ENCODE data around the gene NUTM1. TPM values are rescaled to one million over a fixed set of nuclear protein-coding genes. Genes with fewer than 3 reads are reported as not detected.

The NUTM1 gene
- total and polyA plus RNA-seq, 2 of the 13 experiments (the other 11 are each of a cell fraction or from before 2014, with no cell fraction given): not detected

DNA sequence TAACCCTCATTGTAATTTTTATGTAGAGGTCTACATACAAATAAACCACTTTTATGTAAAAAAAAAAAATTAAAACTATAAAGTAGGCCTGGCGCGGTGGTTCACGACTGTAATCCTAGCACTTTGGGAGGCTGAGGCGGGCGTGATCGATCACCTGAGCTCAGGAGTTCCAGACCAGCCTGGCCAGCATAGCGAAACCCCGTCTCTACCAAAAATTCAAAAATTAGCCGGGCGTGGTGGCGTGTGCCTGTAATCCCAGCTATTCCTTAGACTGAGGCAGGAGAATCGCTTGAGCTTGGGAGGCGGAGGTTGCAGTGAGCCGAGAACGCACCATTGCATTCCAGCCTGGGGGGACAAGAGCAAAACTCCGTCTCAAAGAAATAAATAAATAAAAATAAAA lies 4.8 kb upstream of the NUTM1 start:
- Histone ChIP-seq H4K20me1 (ENCODE audit: insufficient read depth, low read length) (no peaks in the 10 kb centered on the region), H3K27me3 (ENCODE audit: control insufficient read depth in 1 of 2, insufficient read depth in 2 of 2, low read length in 2 of 2) (no peaks in the 10 kb centered on the region; a peak in 1 of 5 replicates), H3K4me2 (ENCODE audit: low read depth, low read length) (peak overlapping the region; percentile 93), H3K4me3 (replicated peaks in 1 of 3; ENCODE audit: insufficient read depth in 1 of 3, low read depth in 2 of 3, low read length in 3 of 3) (peak overlapping the region in 2 of 3 experiments; percentile 83; a peak in 4 of 6 replicates), H2AFZ (ENCODE audit: low read length) (no peak overlapping the region), H3K79me2 (ENCODE audit: insufficient read depth, low read length) (peaks cover 19% of the 10 kb centered on the region), H3K27ac (ENCODE audit: extremely low read length, insufficient read depth, low read length) (no peak overlapping the region), H3K9ac (ENCODE audit: insufficient read depth, low read depth, low read length) (peak overlapping the region; percentile 81; the same call in 1 of the 2 replicates), H3K9me3 (ENCODE audit: low read length) (no peaks in the 10 kb centered on the region), H3K4me1 (ENCODE audit: insufficient read depth, low read length) (peaks cover 48% of the 10 kb centered on the region), H3K36me3 (replicated peaks in 1 of 2; ENCODE audit: control insufficient read depth in 1 of 2, insufficient read depth in 2 of 2, low read length in 2 of 2) (peaks cover 0 to 3% of the 10 kb centered on the region in 2 experiments; a peak in 1 of 5 replicates)
- ATAC-seq (no peak), FAIRE-seq (no peak), DNase-seq (ENCODE audit: low spot score) (no peak)
- no TSS peak for BruUV-seq (replicated peaks)
- intact Hi-C loops (cut with micrococcal nuclease; ENCODE audit: unreplicated experiment) (loop anchor here (2.0 kb wide), 1 partner anchor 98 kb away; no protein-coding TSS in a partner anchor), in situ Hi-C loops (cut with HindIII; ENCODE audit: extremely low pct_ligation_motif_present, low pct_unique_long_range_greater_than_20kb) (no loop called here)
- TF ChIP-seq ZNF263 (CRISPR knock-in tag; IDR thresholded peaks at IDR 0.05): no peak
- peak; percentile 44; the same call in 1 of the 2 replicates for TF ChIP-seq ZBTB38 (CRISPR knock-in tag; IDR thresholded peaks at IDR 0.05)
- TF ChIP-seq, protein P1, sequence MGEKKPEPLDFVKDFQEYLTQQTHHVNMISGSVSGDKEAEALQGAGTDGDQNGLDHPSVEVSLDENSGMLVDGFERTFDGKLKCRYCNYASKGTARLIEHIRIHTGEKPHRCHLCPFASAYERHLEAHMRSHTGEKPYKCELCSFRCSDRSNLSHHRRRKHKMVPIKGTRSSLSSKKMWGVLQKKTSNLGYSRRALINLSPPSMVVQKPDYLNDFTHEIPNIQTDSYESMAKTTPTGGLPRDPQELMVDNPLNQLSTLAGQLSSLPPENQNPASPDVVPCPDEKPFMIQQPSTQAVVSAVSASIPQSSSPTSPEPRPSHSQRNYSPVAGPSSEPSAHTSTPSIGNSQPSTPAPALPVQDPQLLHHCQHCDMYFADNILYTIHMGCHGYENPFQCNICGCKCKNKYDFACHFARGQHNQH (CRISPR knock-in tag; IDR thresholded peaks at IDR 0.05): no peak
- TF ChIP-seq PRPF4 (IDR thresholded peaks at IDR 0.05; ENCODE audit: low read depth, low read length, poor library complexity, severe bottlenecking): peak; percentile 64
- no peak for TF ChIP-seq MLLT10 (CRISPR knock-in tag; IDR thresholded peaks at IDR 0.05)
- TF ChIP-seq TBP (CRISPR knock-in tag; IDR thresholded peaks at IDR 0.05): no peak
- TF ChIP-seq, protein P2, sequence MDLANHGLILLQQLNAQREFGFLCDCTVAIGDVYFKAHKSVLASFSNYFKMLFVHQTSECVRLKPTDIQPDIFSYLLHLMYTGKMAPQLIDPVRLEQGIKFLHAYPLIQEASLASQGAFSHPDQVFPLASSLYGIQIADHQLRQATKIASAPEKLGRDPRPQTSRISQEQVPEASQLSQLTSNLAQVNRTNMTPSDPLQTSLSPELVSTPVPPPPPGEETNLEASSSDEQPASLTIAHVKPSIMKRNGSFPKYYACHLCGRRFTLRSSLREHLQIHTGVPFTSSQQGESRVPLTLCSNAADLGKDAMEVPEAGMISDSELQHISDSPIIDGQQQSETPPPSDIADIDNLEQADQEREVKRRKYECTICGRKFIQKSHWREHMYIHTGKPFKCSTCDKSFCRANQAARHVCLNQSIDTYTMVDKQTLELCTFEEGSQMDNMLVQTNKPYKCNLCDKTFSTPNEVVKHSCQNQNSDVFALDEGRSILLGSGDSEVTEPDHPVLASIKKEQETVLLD (CRISPR knock-in tag; IDR thresholded peaks at IDR 0.05; ENCODE audit: low read depth): no peak
- TF ChIP-seq ZNF232 (CRISPR knock-in tag; IDR thresholded peaks at IDR 0.05; ENCODE audit: borderline replicate concordance): no peak
- no peak for TF ChIP-seq STAG1 (CRISPR knock-in tag; IDR thresholded peaks at IDR 0.05)
- ChIA-PET POLR2A (interaction anchor here (1.1 to 1.9 kb wide), 5 partner anchors 10 to 177 kb away, joined by 4 to 16 read pairs (median 5); partner anchors contain the start of gene KATNBL1), CTCF (ENCODE audit: low intra/inter-chr PET ratio, low total read pairs) (no interaction called here)
- WGBS (ENCODE audit: low lambda C conversion rate): 97% methylated on average over 16 of the region's 16 CpGs
